Measurements from ENCODE around the gene STXBP5.
"Not testable (repeated sequence)": the region's sequence is repeated elsewhere in the genome, so short reads cannot be mapped to it uniquely, and the experiment has no call there.

The STXBP5 gene

GRCh38 chr6:147304016-147304415 is 99.8 kb downstream of the STXBP5 start:
- no peak for DNase-seq

- no peak for DNase-seq
Measured at GRCh38 chr6:147310521-147310920, 106.3 kb downstream of the STXBP5 start.

GRCh38 chr6:147311218-147311617 is 107.0 kb downstream of the STXBP5 start:
- no peak for DNase-seq

GRCh38 chr6:147321260-147321659 is 117.0 kb downstream of the STXBP5 start:
- no peak for DNase-seq

GRCh38 chr6:147322299-147323162 is 118.3 kb downstream of the STXBP5 start:
- DNase-seq: no peak

- DNase-seq: no peak
Measured at GRCh38 chr6:147325557-147325956, 121.3 kb downstream of the STXBP5 start.

GRCh38 chr6:147331401-147331800 is 127.2 kb downstream of the STXBP5 start:
- no peak for DNase-seq

GRCh38 chr6:147337921-147338320 is 133.7 kb downstream of the STXBP5 start:
- DNase-seq: no peak

GRCh38 chr6:147341486-147341885 is 137.3 kb downstream of the STXBP5 start:
- DNase-seq: no peak

GRCh38 chr6:147345902-147346301 is 141.7 kb downstream of the STXBP5 start:
- DNase-seq: no peak

GRCh38 chr6:147347179-147347881 is 143.1 kb downstream of the STXBP5 start:
- no peak for DNase-seq

GRCh38 chr6:147347882-147348575 is 143.8 kb downstream of the STXBP5 start:
- DNase-seq: no peak

GRCh38 chr6:147361311-147361981 is 157.2 kb downstream of the STXBP5 start:
- no peak for DNase-seq

- no peak for DNase-seq
Measured at GRCh38 chr6:147366290-147366689, 162.1 kb downstream of the STXBP5 start.

- DNase-seq: no peak
Measured at GRCh38 chr6:147371325-147371724, 167.1 kb downstream of the STXBP5 start.

- no peak for DNase-seq
Measured at GRCh38 chr6:147372806-147373205, 168.6 kb downstream of the STXBP5 start.

GRCh38 chr6:147378819-147379218 is 174.6 kb downstream of the STXBP5 start:
- DNase-seq: no peak

GRCh38 chr6:147380841-147381240 is 176.6 kb downstream of the STXBP5 start:
- not testable (repeated sequence) for DNase-seq

- no peak for DNase-seq
Measured at GRCh38 chr6:147381712-147382111, 177.5 kb downstream of the STXBP5 start.

- DNase-seq: no peak
Measured at GRCh38 chr6:147382945-147383554, 178.8 kb downstream of the STXBP5 start.

GRCh38 chr6:147384029-147384428 is 179.8 kb downstream of the STXBP5 start:
- DNase-seq: no peak

All from activated CD8-positive, alpha-beta memory T cell treated with anti-CD3 and anti-CD28 coated beads for 24 hours (primary cell).